Camera-type eye (tissue), 1 donor: Measurements from ENCODE around the gene PDYN. TPM values are rescaled to one million over a fixed set of nuclear protein-coding genes. Genes with fewer than 3 reads are reported as not detected.

Experiments used
- total RNA-seq: library from RNA; depleted of rRNA; stranded (reverse); fragments of >200 nt; gene quantifications from one replicate; pipeline ENCODE4 v1.2.3, GENCODE V29; 2014

The PDYN gene
- total RNA-seq = not detected

DNA sequence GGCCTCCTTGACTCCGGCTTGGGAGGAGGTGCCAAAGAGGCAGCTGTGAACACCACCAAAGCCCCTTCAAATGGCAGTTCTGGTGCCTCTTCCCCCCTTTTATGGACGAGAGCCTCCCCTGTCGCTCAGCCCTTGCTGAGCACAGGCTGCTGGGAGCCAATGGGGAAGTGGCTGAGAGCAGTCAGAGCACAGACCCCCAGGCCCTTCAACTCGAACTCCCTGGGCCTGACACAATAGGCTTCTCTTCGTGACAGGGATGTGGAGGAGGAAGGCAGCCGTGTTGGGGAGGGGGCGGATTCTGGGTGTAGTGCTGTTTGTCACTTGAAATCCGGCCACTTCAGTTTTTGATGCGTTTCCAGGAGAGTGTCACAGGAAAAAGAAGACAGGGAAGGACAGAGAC, at the start of gene PDYN:
Gene PDYN (minus strand): TSS at position 73 of the 400 bp plus-strand sequence. CDS start 10,974 bp downstream, outside the sequence.

Other genes with a start within 250 kb of the PDYN start
- gene SIRPA, start 98.7 kb downstream of the PDYN start, total RNA-seq = 22.3 TPM
- gene STK35, start 107.8 kb upstream of the PDYN start, total RNA-seq = 41.6 TPM